ENCODE results near the gene COL5A2.
A peak's percentile ranks its signal among the peaks of the same experiment; 100 is the strongest.

GRCh38 chr2:188984065-188984491 is 195.5 kb downstream of the COL5A2 start:
- peak in 1 of 7 experiments; percentile 10 for TF ChIP-seq CTCF (IDR thresholded peaks at IDR 0.05)
- TF ChIP-seq POLR2A (IDR thresholded peaks at IDR 0.05), result no peak
- TF ChIP-seq POLR2AphosphoS5 (IDR thresholded peaks at IDR 0.05), result no peak

Data from stomach (tissue), 4 donors.